ENCODE measurements around the gene LRIT1.
A peak's percentile ranks its signal among the peaks of the same experiment; 100 is the strongest.
"Not testable (repeated sequence)": the region's sequence is repeated elsewhere in the genome, so short reads cannot be mapped to it uniquely, and the experiment has no call there.

The LRIT1 gene, protein sequence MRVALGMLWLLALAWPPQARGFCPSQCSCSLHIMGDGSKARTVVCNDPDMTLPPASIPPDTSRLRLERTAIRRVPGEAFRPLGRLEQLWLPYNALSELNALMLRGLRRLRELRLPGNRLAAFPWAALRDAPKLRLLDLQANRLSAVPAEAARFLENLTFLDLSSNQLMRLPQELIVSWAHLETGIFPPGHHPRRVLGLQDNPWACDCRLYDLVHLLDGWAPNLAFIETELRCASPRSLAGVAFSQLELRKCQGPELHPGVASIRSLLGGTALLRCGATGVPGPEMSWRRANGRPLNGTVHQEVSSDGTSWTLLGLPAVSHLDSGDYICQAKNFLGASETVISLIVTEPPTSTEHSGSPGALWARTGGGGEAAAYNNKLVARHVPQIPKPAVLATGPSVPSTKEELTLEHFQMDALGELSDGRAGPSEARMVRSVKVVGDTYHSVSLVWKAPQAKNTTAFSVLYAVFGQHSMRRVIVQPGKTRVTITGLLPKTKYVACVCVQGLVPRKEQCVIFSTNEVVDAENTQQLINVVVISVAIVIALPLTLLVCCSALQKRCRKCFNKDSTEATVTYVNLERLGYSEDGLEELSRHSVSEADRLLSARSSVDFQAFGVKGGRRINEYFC

DNA sequence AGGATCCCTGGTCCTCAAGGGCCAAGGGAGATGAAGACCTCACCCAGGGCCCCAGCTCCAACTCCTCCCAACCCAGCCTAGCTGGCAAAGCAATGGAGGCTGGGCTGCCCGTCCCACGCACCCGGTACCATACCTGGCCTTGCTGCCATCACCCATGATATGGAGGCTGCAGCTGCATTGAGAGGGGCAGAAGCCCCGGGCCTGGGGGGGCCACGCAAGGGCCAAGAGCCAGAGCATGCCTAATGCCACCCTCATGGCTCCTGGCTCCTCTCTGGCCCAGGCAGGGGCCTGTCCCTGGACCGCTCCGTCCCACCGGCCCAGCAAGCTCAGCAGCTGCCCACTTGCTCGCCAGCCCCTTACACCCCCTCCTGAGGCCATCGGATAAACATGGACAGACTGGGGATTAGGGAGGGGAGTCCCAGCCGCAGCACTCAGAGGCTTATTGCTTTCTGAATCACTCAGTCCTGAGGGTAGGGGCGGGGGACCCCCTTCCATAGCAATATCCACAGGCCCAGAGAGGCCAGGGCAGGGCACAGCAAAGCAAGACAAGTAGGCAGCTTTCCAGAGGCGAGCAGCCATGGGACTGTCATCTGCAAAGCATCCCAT is at the start of gene LRIT1:
Gene LRIT1 (minus strand): TSS at position 362 of the 606 bp plus-strand sequence. CDS start 107 bp downstream, at position 255.
- no peak for DNase-seq

DNA sequence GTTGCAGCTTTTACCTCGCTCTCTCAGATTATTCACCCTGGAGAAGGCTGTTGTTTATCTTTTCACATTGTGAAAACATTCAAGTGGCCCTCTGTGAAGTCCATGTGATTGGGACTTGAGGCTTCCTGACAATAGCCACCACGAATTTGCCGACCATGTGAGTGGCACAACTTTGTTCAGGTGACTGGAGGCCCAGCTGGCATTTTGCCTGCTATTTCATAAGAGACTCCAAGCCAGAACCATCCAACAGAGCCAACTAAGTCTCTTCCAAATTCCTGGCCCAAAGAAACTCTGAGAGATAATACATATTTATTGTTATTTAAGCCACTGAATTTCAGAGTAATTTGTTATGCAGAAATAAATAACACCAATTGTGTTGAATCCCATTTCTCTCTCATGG is 48.9 kb upstream of the LRIT1 start:
- no peak for DNase-seq

DNA sequence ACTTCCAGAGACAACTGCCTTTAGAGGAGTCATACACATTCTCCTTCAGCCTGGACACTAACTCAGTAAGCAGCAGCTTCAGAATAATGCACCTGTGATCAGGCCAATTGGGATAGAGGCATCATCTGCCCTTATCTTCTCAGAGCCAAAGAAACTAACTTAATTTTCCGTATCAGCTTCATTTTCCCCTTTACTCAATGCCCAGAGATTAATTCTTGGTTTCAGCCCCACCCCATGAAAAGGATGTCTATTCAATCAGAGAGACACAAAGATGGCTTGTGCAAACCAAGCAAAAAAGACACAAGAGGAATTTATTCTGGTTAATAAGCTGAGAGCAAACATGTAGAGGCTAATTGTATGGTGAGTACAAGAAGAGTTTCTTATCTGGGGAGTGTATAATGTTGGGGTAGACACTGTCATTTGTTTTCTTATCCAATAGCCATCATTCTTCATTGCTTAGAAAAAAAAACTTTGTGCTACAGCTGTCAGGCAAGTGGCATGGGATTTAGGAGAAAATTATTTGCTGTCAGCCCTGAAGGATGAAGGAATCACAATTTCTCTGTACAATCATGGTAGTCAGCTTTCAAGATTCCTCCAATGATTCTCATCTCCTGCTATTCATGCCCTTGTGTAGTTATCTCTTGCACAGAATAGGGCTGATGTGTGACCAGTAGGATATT is 48.3 kb upstream of the LRIT1 start:
- DNase-seq: no peak

DNA sequence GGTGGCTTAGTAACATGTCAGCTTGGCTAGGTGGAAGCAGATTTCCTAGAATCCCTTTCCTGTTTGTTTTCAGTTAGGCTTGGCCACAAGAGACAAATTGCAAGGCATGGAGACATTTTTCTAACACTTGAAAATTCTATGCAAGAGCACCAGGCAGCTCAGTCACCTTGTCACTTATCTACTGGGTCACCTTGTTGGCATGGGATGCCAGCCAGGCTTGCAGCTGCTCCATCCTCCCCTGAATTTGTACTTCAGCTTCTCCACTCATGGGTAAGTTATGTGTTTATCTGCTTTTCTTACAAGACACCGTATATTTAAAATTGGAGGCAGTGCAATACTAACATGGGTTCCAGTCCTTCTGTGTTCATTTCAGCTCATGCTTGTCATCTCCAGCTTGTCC is 46.8 kb upstream of the LRIT1 start:
- no peak for DNase-seq

DNA sequence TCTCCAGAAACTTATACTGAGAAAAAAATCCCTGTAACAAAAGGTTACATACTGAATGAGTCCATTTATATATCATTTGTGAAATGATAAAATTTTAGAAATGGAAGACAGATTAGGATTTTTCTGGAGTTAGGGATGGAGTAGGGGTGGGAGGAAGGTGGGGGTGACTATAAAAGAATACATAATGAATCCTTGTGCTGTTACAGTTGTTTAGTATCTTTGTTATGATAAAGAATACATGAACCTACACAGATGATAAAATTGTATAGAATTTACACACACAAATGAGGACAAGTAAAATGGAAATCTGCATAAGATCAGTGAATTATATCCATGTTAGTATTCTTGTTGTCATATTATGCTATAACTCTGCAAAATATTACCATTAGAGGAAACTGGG is 45.3 kb upstream of the LRIT1 start:
- no peak for DNase-seq

DNA sequence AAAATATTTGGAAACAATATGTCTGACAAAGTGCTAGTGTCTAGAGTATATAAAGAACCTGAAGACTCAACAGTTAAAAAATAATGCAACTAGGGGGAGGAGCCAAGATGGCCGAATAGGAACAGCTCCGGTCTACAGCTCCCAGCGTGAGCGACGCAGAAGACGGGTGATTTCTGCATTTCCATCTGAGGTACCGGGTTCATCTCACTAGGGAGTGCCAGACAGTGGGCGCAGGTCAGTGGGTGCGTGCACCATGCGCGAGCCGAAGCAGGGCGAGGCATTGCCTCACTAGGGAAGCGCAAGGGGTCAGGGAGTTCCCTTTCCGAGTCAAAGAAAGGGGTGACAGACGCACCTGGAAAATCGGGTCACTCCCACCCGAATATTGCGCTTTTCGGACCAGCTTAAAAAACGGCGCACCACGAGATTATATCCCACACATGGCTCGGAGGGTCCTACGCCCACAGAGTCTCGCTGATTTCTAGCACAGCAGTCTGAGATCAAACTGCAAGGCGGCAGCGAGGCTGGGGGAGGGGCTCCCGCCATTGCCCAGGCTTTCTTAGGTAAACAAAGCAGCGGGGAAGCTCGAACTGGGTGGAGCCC is 38.6 kb upstream of the LRIT1 start:
- not testable (repeated sequence) for DNase-seq

DNA sequence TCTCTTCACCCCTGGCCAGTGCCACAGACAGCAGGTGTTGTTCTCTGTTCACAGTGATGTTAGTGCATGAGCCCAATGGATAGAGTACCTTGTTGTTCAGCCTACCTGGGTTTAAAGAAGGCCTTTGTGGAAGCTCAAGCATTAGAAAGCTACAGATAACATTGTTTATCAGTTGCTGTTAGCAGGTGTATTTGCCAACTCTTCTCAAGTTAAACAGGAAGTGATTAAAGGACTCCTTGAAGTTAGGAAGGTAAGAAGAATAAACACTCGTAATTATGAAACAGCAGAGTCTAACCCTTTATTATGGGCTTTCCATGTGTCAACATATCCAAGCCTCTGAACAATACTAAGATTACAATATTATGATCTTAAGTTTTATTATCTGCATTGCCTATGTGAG is 29.4 kb upstream of the LRIT1 start:
- DNase-seq: no peak

DNA sequence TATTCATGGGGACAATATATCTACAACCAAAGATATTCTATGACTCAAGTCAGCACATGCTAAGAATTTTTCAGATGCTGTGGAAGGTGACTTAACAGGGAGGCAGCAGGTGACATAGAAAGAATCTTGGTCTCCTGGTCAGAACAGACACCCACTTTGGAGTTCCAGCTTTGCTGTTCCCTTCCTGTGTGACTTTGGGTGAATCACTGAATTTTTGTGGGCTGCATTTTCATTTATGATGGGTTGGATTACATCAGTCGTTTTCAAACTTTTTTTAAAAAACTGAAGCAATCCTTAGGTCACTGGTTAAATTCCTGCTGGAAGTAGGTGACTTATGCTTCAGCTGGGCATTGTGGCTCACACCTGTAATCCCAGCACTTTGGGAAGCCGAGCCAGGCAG is 28.4 kb upstream of the LRIT1 start:
- DNase-seq: no peak

DNA sequence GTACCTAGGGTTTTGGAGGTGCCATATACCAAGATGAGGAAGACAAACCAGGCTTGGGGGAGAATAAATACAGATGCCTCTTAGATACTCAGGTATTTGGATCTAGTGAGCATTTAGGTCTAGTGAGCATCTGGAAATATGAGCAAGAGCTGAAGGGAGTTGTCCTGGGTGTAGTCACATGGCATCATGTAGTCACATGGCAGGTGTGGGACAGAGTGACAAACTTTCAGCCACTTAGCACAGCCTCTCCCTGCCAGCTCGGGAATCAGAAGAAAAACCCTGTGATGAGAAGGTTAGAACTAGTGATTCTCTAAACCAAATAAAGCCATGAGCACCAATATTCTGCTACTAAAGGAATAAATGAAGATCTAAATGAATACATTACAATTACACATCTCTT is 27.8 kb upstream of the LRIT1 start:
- no peak for DNase-seq

DNA sequence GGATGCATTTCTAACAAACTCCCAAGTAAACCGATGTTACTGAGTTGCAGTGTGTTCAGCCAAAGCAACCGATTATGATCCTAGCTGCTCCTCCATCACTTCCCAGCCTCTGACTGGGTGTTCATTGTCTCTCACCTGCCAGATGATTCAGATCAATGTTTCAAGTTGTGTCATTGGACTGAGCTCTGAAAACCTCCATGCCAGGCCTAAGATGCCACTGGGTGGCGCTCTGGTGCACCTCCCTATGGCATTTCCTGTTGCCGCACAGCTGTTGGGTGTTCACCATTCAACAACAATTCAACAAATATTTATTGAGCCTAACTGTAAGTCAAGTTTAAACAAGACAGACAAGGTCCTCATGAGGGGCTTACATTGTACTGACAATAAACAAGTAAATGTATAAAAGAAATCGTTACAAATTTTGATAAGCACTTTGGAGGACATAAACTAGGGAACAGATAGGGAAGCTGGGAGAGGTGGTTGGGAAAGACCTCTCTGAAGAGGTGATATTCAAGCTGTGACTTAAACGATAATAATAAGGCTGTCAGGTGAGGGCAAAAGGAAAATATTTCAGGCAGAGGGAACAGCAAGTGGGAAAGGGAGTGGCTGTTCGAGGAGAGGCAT is 26.3 kb upstream of the LRIT1 start:
- DNase-seq: peak in 11 of 58 donors; percentile 2 to 40 (median 14)

DNA sequence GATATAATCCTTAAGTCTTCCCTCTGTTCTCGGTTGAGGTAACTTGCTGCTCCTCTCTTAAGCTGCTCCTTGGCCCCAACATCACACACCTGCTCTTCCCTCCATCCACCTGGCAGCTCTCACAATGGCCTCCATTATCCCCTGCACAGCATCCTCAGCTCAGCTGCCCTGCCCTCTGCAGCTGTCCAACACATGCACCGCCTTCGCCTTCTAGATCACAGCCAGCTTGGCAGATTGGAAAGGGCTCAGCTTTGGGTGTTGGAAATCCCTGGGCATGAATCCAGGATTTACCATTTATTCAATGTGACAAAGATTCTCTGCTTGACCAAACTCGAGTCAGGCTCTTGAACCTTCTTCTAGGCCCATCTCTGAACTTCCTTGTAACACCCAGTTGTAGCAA is 24.1 kb upstream of the LRIT1 start:
- peak in 17 of 58 donors; percentile 2 to 47 (median 20) for DNase-seq

DNA sequence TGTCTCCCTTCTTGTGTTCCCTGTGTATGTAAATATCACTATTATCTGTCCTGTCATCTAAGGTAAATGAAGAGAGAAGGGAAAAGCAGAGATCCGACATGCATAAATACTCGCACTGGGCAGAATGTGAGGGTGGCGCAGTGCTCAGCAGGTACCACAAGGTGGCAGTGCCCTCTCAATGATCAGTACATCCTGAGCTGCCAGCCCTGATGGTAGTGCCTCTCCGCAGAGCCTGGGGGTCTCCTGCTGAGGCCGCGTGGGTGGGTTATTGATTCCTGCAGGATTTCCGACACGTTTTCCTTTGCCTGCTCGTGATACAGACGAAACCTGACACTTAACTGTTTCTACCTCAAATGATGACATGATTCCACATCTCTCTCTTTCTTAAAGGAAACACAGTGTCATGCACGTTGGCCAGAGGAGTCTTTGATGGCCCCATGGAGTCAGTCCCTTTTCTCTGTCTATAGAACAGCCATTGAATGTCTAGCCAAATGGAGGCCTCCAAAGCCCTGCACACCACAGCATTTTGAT is 23.3 kb upstream of the LRIT1 start:
- DNase-seq: peak in 55 of 58 donors; percentile 36 to 84 (median 61)

DNA sequence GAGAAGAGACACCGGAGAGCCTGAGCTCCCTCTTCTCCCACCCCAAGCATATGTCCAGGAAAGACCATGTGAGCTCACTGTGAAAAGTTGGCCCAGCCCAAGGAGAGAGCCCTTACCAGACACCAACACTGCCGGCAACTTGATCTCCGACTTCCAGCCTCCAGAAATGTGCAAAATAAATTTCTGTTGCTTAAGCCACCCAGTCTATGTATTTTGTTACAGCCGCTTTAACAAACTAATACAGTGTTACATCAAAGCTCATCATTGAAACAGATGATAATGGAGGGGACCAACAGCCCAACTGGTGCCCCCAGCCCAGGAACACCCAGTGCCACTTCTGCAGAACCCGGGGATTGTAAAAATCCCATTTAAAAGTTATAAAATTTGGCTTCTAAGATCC is 22.4 kb upstream of the LRIT1 start:
- no peak for DNase-seq

DNA sequence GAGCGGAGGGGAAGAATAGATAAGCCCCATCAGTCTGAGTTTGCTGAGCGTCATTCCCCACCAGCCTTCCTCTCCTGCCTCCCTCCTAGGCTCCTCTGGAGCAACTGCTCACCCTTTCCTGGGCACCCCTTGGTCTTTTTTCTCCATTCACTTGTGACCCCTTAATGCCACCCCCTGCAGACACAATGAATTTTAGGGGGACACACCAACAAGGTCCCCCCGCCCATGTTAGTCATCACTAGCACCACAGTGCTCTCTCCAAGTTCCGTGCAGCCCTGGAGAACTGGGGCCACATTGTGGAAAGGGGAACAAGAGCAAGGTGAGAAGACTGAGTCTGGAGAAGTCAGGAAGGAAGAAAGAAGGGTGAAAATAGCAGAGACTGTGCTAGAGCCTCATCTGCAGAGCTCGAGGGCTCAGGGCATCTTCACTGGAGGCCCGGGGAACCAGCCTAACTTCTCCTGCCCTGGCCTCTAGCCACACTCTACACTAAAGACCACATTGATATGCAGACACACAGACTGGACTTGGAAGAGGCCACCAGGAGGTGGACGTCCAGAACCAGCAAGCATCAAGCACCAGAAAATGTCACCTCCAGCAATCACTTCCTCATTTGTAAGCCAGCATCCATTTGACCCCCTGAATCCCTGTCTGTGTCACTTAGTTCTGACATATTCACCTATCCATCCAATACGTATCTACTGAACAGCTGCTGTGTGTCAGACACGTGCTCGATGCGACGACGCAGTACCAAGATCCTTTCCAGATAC is 21.0 kb upstream of the LRIT1 start:
- DNase-seq: no peak

DNA sequence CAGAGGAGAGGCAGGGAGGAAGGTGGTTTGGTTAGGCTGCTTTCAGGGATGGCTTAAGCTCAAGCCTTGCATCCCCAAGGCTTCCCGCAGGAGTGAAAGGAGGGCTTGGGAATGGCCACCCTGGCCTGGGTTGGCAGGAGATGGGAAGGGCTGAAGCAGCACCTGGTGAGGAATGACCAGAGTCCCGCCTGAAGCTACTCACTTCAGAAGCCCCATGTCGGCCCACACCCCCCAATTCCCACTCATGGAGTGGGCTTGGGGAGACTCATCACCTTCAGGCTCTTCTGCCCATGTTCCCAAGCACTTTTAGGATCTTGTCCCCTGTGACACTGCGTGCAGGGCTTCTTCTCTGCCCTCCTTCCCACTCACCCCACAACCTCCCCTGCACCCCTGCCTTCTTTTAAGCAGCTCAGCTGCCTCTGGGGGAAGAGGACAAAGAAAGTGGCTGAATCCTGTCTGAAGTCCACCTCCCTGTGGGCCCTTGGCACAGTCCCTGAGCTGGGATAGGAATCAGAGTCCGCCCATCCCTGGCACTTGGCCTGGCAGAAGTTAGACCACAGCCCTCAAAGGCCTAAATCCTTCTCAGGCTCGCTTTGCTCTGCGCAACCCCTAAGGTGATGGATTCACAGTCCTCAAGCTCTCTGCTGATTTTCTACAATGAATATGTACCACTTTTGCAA is 20.0 kb upstream of the LRIT1 start:
- DNase-seq: peak in 1 of 58 donors; percentile 20

DNA sequence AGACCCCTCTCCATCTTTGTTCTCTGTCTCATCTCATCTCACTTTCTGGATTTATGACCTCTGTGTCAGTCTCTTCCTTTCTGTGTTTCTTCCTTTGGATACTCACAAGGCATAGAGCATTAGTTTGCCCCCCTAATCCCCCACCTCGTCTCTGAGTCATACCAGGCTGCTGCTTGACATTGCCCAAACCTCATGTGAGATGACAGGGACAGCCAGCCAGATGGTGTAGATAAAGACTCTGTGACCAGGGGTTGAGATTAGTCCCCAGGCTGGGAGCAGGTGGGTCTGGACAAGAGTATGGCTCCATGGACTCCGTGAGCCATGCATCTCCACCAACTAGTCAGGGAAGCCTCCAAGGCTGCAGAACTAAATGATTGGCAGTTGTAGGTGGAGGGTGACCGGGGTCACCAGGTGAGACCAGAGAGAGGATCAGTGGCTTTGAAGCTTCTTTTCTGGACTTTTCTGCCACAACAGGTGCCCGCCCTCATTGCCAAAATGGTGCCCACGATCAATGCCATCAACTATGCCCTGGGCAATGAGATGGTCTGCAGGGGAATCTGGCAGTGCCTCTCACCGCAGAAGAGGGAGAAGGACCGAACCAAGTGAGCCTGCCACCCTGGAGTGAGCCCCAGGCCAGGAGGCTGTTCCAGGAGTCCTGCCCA is 16.8 kb upstream of the LRIT1 start:
- DNase-seq: no peak

DNA sequence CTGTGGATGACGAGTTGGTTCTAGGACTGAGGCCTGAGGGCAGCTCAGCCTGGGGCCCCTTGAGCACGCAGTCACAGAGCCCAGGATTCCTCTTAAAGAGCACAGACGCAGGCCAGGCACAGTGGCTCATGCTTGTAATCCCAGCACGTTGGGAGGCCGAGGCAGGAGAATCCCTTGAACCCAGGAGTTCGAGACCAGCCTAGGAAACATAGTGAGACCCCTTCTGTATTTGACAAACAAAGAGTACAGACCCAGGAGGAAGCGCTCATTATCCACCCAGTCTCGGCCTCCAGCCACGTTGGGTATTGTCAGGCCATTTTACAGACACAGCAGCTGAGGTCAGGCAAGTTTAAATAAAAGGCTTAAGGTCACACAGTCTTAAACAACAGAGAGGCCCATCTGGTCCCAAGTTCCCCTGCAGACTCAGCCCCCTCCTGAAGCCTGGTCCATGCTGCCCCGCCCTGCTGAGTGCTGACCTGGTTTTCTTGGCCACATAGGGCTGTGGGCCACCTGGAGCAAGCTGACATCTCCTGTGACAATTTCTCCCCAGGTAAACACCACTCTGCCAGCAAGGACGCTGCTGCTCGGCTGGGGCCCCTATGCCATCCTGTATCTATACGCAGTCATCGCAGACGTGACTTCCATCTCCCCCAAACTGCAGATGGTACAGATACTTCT is 16.1 kb upstream of the LRIT1 start:
- no peak for DNase-seq

Data from anterior cingulate cortex (tissue), 58 donors.